Measurements from ENCODE around the gene ALPK3. TPM values are rescaled to one million over a fixed set of nuclear protein-coding genes. Genes with fewer than 3 reads are reported as not detected.

ALPK3 gene
- total and polyA plus RNA-seq, 10 of the 15 experiments (the other 5 are each of a cell fraction or from before 2014, with no cell fraction given), result under 0.01 to 0.05 (median 0.02) TPM; not detected in 6

GRCh38 chr15:84888639-84889038 is 71.5 kb downstream of the ALPK3 start (continued):
- TF ChIP-seq POLR2A (IDR thresholded peaks at IDR 0.05; ENCODE audit: low read depth, low read length) (no peak), ZBTB33 (IDR thresholded peaks at IDR 0.05) (no peak), ZBED1 (IDR thresholded peaks at IDR 0.05; ENCODE audit: borderline replicate concordance) (no peak), CHD4 (IDR thresholded peaks at IDR 0.05) (no peak), NFYA (IDR thresholded peaks at IDR 0.05; ENCODE audit: borderline replicate concordance, low read depth, low read length) (no peak)

GRCh38 chr15:84889313-84889990 is 72.3 kb downstream of the ALPK3 start:
- ChIA-PET POLR2A (no interaction called here), SMC1A (ENCODE audit: uncharacterized antibody, unreplicated experiment) (no interaction called here), CTCF (no interaction called here), RAD21 (ENCODE audit: unreplicated experiment) (interaction anchor here (0.6 kb wide), 1 partner anchor 425 kb away, joined by 3 read pairs; no protein-coding TSS in a partner anchor)
- Histone ChIP-seq H4K20me1 (ENCODE audit: control insufficient read depth, insufficient read depth) (no peaks in the 10 kb centered on the region), H3K27me3 (replicated peaks in 1 of 2; ENCODE audit: control insufficient read depth in 2 of 2, insufficient read depth in 2 of 2, low read length in 1 of 2) (no peaks in the 10 kb centered on the region; a peak in 1 of 4 replicates), H2AFZ (ENCODE audit: control insufficient read depth, low read depth, low read length) (no peak overlapping the region), H3K27ac (ENCODE audit: control insufficient read depth, insufficient read depth) (no peak overlapping the region), H3K36me3 (ENCODE audit: control insufficient read depth in 2 of 2, insufficient read depth in 2 of 2, low read length in 1 of 2) (no peaks in the 10 kb centered on the region), H3K4me3 (no peak overlapping the region), H3K9me3 (replicated peaks; ENCODE audit: control insufficient read depth, insufficient read depth, low read length) (no peaks in the 10 kb centered on the region), H3K4me1 (ENCODE audit: control insufficient read depth, insufficient read depth, low read length) (peaks cover 3% of the 10 kb centered on the region; the same call in 1 of the 2 replicates), H3K79me2 (ENCODE audit: control insufficient read depth, insufficient read depth, low read length) (no peaks in the 10 kb centered on the region), H3K4me2 (ENCODE audit: control insufficient read depth, insufficient read depth) (no peak overlapping the region), H3K9ac (ENCODE audit: control insufficient read depth, insufficient read depth, low read length) (no peak overlapping the region)
- intact Hi-C loops (cut with micrococcal nuclease; ENCODE audit: unreplicated experiment), result no loop called here
- no peak for ATAC-seq
- no peak for FAIRE-seq
- BruUV-seq (replicated peaks), result no TSS peak
- DNase-seq (ENCODE audit: low read depth, low spot score), result no peak
- no peak for TF ChIP-seq MLLT1 (IDR thresholded peaks at IDR 0.05)
- 0 out of 4 replicates have a peak, but pooled peaks of 1 of the 2 experiments have one; percentile 29 for TF ChIP-seq ETV6 (conservative IDR thresholded peaks at IDR 0.05 in 1 of 2, IDR thresholded peaks at IDR 0.05 in 1 of 2; ENCODE audit: borderline replicate concordance in 1 of 2, low read depth in 1 of 2)
- in situ Hi-C loops (cut with MboI), result no loop called here
- 32% methylated on average over 8 of the region's 8 CpGs for WGBS (ENCODE audit: insufficient coverage, insufficient replicate concordance, low lambda C conversion rate, missing lambda C conversion rate)

All from GM12878 (cell line).